CD4-positive, CD25-positive, alpha-beta regulatory T cell (primary cell): ENCODE measurements around the gene CGREF1. TPM values are rescaled to one million over a fixed set of nuclear protein-coding genes. Genes with fewer than 3 reads are reported as not detected.

Experiments
- ATAC-seq, 2 donors: fragments of 150-1000 bp; cut with Tn5 transposase; one replicate each; pipeline ENCODE4 v1.10.0; 2021; ENCODE audit warnings: low read depth in 2 of 2, moderate number of reproducible peaks in 2 of 2, moderate library complexity in 1 of 2
- DNase-seq, 3 donors: peaks; one replicate each; pipeline versions ENCODE4 v3.0.0 to v3.0.0-alpha.2; 2012 to 2022; ENCODE audit warnings: mixed read lengths in 1 of 3
- H3K27ac ChIP-seq: one replicate; pipeline ENCODE4 v1.7.0; 2013; ENCODE audit warnings: mild to moderate bottlenecking, low read length; ENCODE audit not compliant: insufficient read depth, poor library complexity, severe bottlenecking
- H3K27me3 ChIP-seq: one replicate; pipeline ENCODE4 v1.7.0; 2013; ENCODE audit warnings: low read length; ENCODE audit not compliant: control insufficient read depth, insufficient read depth
- H3K36me3 ChIP-seq: one replicate; pipeline ENCODE4 v1.7.0; 2013; ENCODE audit warnings: mild to moderate bottlenecking, low read length, moderate library complexity; ENCODE audit not compliant: control insufficient read depth, insufficient read depth
- H3K4me1 ChIP-seq: 2 replicates; pipeline ENCODE4 v1.7.0; 2013; ENCODE audit warnings: mild to moderate bottlenecking, low read length; ENCODE audit not compliant: insufficient read depth, control insufficient read depth, poor library complexity, severe bottlenecking
- H3K4me3 ChIP-seq: one replicate; pipeline ENCODE4 v1.7.0; 2013; ENCODE audit warnings: low read depth, mild to moderate bottlenecking, low read length, moderate library complexity
- H3K9me3 ChIP-seq, 2 experiments: 1 replicate in 1 of 2; 2 replicates in 1 of 2; pipeline ENCODE4 v1.7.0; 2013; ENCODE audit warnings: low read length in 2 of 2, mild to moderate bottlenecking in 1 of 2, moderate library complexity in 1 of 2; ENCODE audit not compliant: control insufficient read depth in 2 of 2
- H3K27ac Mint-ChIP-seq, 3 donors: one replicate each; pipeline ENCODE4 v1.8.0; 2020 to 2022; ENCODE audit warnings: mild to moderate bottlenecking in 3 of 3, mixed read lengths in 3 of 3, moderate library complexity in 2 of 3
- H3K27me3 Mint-ChIP-seq: one replicate; pipeline ENCODE4 v1.8.0; 2022; ENCODE audit warnings: mild to moderate bottlenecking, mixed read lengths
- H3K36me3 Mint-ChIP-seq: one replicate; pipeline ENCODE4 v1.8.0; 2020; ENCODE audit warnings: mixed read lengths
- H3K4me1 Mint-ChIP-seq, 4 donors: one replicate each; pipeline ENCODE4 v1.8.0; 2020 to 2022; ENCODE audit warnings: mixed read lengths in 4 of 4, mild to moderate bottlenecking in 1 of 4
- H3K4me3 Mint-ChIP-seq, 4 donors: one replicate each; pipeline ENCODE4 v1.8.0; 2020 to 2022; ENCODE audit warnings: mild to moderate bottlenecking in 4 of 4, mixed read lengths in 4 of 4, moderate library complexity in 3 of 4
- H3K9me3 Mint-ChIP-seq, 7 donors: one replicate each; pipeline ENCODE4 v1.8.0; 2020 to 2022; ENCODE audit warnings: mixed read lengths in 7 of 7, mild to moderate bottlenecking in 3 of 7, moderate library complexity in 2 of 7
- polyA plus RNA-seq, 4 donors: library from polyadenylated mRNA; unstranded; fragments of 300-500 nt; fragmentation: Illumina TruSeq; gene quantifications; one replicate each; pipeline ENCODE4 v1.2.3, GENCODE V29; 2021
- total RNA-seq: library from RNA; stranded (reverse); gene quantifications from one replicate; pipeline ENCODE4 v1.2.3, GENCODE V29; 2022

CGREF1 gene, protein sequence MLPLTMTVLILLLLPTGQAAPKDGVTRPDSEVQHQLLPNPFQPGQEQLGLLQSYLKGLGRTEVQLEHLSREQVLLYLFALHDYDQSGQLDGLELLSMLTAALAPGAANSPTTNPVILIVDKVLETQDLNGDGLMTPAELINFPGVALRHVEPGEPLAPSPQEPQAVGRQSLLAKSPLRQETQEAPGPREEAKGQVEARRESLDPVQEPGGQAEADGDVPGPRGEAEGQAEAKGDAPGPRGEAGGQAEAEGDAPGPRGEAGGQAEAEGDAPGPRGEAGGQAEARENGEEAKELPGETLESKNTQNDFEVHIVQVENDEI
- total RNA-seq (not detected), polyA plus RNA-seq (under 1 TPM in 1 of 4 donors, not detected in 3; 0.20 TPM)

DNA sequence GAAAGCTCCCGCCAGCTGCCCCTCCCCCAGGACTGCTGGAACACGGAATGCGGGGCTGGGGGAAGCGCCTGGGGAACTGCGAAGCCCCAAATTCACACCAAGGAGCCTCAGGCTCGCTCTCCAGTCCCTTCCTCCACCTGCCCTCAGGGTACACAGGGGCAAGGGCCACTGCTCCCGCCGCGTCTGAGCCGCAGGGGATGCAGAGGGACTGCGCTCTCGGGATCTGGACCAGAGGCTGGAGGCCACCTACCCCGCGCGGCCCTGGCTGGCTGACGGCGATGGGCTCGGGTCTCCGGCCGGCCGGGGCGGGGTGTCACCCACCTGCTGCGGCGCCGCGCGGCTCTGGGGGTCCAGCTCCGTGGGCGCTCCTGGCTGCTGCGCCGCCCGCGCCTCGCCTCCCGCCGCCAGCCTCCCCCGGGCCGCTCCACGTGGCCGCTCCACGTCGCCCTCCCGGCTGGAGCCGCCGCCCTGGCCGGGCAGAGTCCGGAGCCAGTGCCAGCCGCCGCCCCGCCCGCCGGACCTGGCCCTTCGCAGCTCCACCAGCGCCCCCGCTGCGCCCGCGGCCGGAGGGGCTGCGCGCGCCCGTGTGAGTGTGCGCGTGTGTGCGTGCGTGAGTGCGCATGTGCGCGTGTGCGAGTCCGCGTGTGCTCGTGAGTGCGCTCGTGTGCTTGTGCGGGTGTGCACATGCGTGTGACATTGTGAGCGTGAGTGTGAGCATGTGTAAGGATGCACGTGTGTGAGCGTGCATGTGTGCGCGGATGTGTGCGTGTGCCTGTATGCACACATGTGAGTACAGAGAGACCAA lies at the start of gene CGREF1:
TSS of gene CGREF1 (minus strand) at position 604 of the 805 bp plus-strand sequence. CDS start 14,762 bp downstream, outside the sequence.
- no peak within 1 kb of the TSS for H3K27ac ChIP-seq
- peaks cover 9% of the 10 kb centered on the region for H3K27me3 ChIP-seq
- ATAC-seq (no peak), DNase-seq (peak in 1 of 3 donors; percentile 21)
- peaks cover 17% of the 10 kb centered on the region for H3K4me1 ChIP-seq
- H3K4me3 ChIP-seq: peak within 1 kb of the TSS; percentile 15
- peaks cover 57% of the 10 kb centered on the region for H3K27me3 Mint-ChIP-seq
- peaks cover 0 to 2% (median 0%) of the 10 kb centered on the region in 7 donors for H3K9me3 Mint-ChIP-seq
- peaks cover 5 to 27% (median 8%) of the 10 kb centered on the region in 4 donors for H3K4me1 Mint-ChIP-seq
- no peaks in the 10 kb centered on the region for H3K9me3 ChIP-seq
- H3K36me3 ChIP-seq: no peaks in the 10 kb centered on the region
- H3K4me3 Mint-ChIP-seq: peak within 1 kb of the TSS in 3 of 4 donors; percentile 73 to 82 (median 77)
- H3K36me3 Mint-ChIP-seq: no peaks in the 10 kb centered on the region
- H3K27ac Mint-ChIP-seq: peak within 1 kb of the TSS in 1 of 3 donors; percentile 38

DNA sequence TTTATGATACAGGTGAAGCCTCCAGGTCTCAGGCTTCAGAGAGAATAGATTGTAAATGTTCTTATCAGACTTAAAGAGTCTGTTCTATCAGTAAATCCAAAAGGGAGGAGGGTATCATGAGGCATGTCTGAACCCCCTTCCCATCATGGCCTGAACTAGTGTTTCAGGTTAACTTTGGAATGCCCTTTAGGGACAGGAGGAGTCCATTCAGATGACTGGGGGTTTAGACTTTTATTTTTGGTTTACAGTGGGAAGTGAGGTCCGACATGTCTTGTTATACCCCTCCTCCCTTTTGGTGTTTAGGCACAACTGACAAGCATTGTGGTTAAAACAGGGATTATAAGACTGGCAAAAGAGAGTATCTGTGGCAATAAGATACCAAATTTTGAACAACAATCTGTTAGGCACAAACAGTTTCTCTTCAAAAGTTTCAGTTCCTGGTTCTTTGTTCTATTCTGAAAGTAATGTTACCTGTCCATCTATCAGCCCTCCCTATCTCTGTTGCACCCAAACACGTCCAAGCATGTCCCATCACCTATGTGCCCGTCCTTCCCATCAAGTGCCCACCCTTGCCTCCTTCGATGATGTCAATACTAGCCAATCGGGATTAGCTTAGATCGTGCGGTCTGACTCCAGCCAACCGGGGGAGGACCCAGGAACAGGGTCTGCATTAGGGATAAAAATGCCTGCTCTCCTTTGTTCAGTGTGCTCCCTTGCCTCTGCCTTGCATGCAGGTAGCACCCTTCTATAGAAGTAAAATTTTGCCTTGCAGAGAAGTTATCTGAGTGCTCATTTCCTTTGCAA lies 46.2 kb upstream of the CGREF1 start:
- Histone ChIP-seq H3K9me3 (no peaks in the 10 kb centered on the region), H3K27me3 (no peaks in the 10 kb centered on the region), H3K36me3 (no peaks in the 10 kb centered on the region), H3K27ac (no peak overlapping the region), H3K4me3 (no peak overlapping the region), H3K4me1 (peaks cover 3% of the 10 kb centered on the region)
- DNase-seq: no peak
- Mint-ChIP-seq H3K27me3 (peaks cover 28% of the 10 kb centered on the region), H3K27ac (no peak overlapping the region), H3K36me3 (no peaks in the 10 kb centered on the region), H3K4me3 (no peak overlapping the region), H3K4me1 (peaks cover 0 to 2% (median under 1%) of the 10 kb centered on the region in 4 donors), H3K9me3 (peaks cover 0 to 1% (median 0%) of the 10 kb centered on the region in 7 donors)
- ATAC-seq: no peak

DNA sequence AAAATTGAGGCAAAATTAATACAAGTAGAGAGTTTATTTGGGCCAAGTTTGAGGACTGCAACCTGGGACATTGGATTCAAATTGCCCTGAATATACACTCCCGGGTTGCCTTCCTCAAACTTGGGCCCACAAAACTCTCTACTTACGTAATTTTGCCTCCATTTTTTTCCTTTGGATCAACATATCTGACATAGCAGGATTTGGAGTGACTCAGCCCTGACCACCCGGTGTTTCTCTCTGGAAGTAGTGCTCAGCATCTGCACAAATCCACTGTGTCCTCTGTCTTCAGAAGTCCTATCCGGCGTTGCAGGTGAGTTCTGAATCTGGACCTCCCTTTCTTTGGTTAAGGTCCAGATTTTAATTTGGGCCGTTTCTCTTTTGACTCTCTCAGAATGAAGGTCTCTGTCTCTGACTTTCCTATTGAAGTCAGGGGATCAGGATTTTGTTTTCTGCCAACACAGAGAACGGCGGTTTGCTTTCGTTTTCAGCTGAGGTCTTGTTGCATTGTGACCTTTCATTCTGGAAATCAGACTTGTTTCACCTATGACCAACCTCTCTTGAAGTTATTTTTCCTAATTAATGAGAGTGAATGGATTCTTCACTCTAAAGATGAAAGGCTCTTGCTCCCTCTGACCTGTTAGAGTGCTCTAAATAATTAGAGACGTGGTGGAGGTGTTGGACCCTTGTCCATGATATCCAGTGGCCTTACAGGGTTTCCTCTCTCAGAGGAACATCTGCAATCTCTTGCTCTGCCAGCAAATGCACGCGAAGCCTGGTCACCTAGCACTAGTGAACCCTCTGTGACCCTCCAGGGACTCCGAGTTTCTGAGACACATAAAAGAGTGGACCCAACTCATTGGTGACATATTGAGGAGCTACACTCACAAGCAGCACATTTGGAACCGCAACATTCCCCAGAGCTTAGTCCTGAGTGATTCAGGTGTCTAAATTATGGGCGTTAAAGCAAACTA lies 43.5 kb upstream of the CGREF1 start:
- ATAC-seq: no peak
- no peak for DNase-seq
- no peaks in the 10 kb centered on the region for H3K36me3 ChIP-seq
- H3K4me1 Mint-ChIP-seq: peaks cover 0 to 3% (median under 1%) of the 10 kb centered on the region in 4 donors
- no peaks in the 10 kb centered on the region for H3K36me3 Mint-ChIP-seq
- H3K9me3 Mint-ChIP-seq: peaks cover 0 to 2% (median 0%) of the 10 kb centered on the region in 7 donors
- H3K4me3 Mint-ChIP-seq: no peak overlapping the region
- no peak overlapping the region for H3K27ac ChIP-seq
- peak overlapping the region in 1 of 3 donors; percentile 20 for H3K27ac Mint-ChIP-seq
- no peaks in the 10 kb centered on the region for H3K4me1 ChIP-seq
- H3K9me3 ChIP-seq: no peaks in the 10 kb centered on the region
- H3K27me3 Mint-ChIP-seq: peaks cover 18% of the 10 kb centered on the region
- H3K4me3 ChIP-seq: no peak overlapping the region
- no peaks in the 10 kb centered on the region for H3K27me3 ChIP-seq

DNA sequence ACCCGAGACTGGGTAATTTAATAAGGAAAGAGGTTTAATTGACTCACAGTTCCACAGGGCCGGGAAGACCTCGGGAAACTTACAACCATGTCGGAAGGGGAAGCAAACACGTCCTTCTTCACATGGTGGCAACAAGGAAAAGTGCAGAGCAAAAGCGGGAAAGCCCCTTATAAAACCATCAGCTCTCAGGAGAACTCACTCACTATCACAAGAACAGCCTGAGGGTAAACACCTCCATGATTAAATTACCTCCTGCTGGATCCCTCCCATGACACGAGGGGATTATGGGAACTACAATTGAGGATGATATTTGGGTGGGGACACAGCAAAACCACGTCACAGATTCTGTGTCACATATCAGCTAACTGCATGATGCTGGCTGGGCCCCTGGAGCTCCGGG lies 41.3 kb upstream of the CGREF1 start:
- Histone ChIP-seq H3K4me1 (no peaks in the 10 kb centered on the region), H3K9me3 (no peaks in the 10 kb centered on the region), H3K27me3 (no peaks in the 10 kb centered on the region), H3K4me3 (no peak overlapping the region), H3K27ac (no peak overlapping the region), H3K36me3 (no peaks in the 10 kb centered on the region)
- Mint-ChIP-seq H3K4me3 (no peak overlapping the region), H3K27me3 (peaks cover 9% of the 10 kb centered on the region), H3K9me3 (peaks cover 0 to 2% (median 0%) of the 10 kb centered on the region in 7 donors), H3K27ac (peak overlapping the region in 1 of 3 donors; percentile 42), H3K4me1 (peaks cover 0 to 3% (median under 1%) of the 10 kb centered on the region in 4 donors), H3K36me3 (no peaks in the 10 kb centered on the region)
- ATAC-seq (no peak), DNase-seq (no peak)

DNA sequence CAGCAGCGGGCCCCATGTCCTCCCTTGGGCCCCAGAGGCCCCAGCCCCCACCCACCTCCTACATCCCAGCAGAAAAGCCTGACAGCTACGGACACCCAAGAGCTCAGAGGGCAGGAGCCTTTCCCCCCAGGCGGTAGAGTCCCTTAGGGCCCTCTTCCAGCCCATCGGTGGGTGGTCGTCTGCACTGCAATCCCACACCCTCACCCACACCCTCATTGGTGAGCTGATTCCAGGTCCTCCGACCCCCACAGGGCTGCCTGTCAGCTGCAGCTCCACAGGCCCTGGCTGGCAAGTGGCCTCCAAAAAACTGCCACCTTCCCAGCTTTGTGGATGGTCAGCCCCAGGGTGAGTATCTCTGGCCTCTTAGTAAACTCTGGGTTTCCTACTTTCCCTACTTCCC lies 40.3 kb upstream of the CGREF1 start:
- H3K4me1 Mint-ChIP-seq: peaks cover 0 to 3% (median 0%) of the 10 kb centered on the region in 4 donors
- no peak overlapping the region for H3K27ac Mint-ChIP-seq
- no peaks in the 10 kb centered on the region for H3K36me3 Mint-ChIP-seq
- H3K27me3 ChIP-seq: no peaks in the 10 kb centered on the region
- H3K4me3 Mint-ChIP-seq: no peak overlapping the region
- no peak overlapping the region for H3K27ac ChIP-seq
- H3K27me3 Mint-ChIP-seq: peaks cover 7% of the 10 kb centered on the region
- no peak for ATAC-seq
- no peaks in the 10 kb centered on the region for H3K4me1 ChIP-seq
- no peaks in the 10 kb centered on the region for H3K36me3 ChIP-seq
- H3K9me3 Mint-ChIP-seq: peaks cover 0 to 2% (median 0%) of the 10 kb centered on the region in 7 donors
- DNase-seq: no peak
- H3K4me3 ChIP-seq: no peak overlapping the region
- no peaks in the 10 kb centered on the region for H3K9me3 ChIP-seq

DNA sequence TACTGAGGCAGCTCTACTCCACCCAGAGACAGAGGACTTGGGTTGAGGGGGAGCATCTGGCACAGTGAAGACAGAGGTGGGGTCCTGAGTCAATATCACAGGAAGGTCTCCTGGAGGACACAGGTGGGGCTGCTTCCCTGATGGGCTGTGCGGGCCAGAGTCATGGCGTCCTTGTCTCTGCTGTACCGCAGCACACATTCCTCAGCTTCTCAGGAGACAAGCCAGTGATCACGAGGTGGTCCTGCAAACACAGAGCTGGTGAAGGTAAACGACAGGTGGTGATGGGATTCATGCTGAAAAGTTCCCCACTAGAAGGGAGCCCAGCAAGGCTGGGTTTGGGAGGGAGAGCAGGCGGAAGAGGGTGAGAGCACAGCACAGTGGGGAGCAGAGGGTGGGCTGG lies 39.5 kb upstream of the CGREF1 start:
- no peaks in the 10 kb centered on the region for H3K36me3 ChIP-seq
- Mint-ChIP-seq H3K9me3 (peaks cover 0 to 2% (median 0%) of the 10 kb centered on the region in 7 donors), H3K4me1 (peaks cover 0 to 3% (median 0%) of the 10 kb centered on the region in 4 donors), H3K27me3 (peaks cover 10% of the 10 kb centered on the region), H3K27ac (no peak overlapping the region), H3K36me3 (no peaks in the 10 kb centered on the region), H3K4me3 (no peak overlapping the region)
- no peaks in the 10 kb centered on the region for H3K9me3 ChIP-seq
- H3K4me1 ChIP-seq: no peaks in the 10 kb centered on the region
- ATAC-seq: no peak
- H3K4me3 ChIP-seq: no peak overlapping the region
- no peaks in the 10 kb centered on the region for H3K27me3 ChIP-seq
- no peak overlapping the region for H3K27ac ChIP-seq
- no peak for DNase-seq
